IMR-90 (cell line): ENCODE results near the gene TTC1. TPM values are rescaled to one million over a fixed set of nuclear protein-coding genes. Genes with fewer than 3 reads are reported as not detected.

Source experiments
- ATAC-seq: fragments of 200-7000 bp; cut with Tn5 transposase; 2 replicates; pipeline ENCODE4 v1.9.1; 2020; ENCODE audit warnings: low read depth, mild to moderate bottlenecking, moderate library complexity
- BruUV-seq: library from RNA; stranded (reverse); fragments of 400-500 nt; replicated peaks from 2 replicates; lab custom pipeline; 2021; lab: Mats Ljungman, UMichigan
- CTCF ChIA-PET: fragments of 300-600 bp; formaldehyde crosslinking; extraction: SDS; loops from one replicate; lab custom pipeline; 2021; ENCODE audit warnings: antibody characterized with exemption; lab: Yijun Ruan, JAX
- POLR2A ChIA-PET: fragments of 300-600 bp; sonication (Branson Sonifier 250); formaldehyde crosslinking; loops from one replicate; lab custom pipeline; 2022; ENCODE audit warnings: antibody characterized with exemption; ENCODE audit not compliant: unreplicated experiment; lab: Charles Lee
- DNase-seq: peaks from one replicate; pipeline ENCODE4 v3.0.0; 2013
- H2AFZ ChIP-seq: replicated peaks from 2 replicates; pipeline ENCODE3; 2013; ENCODE audit warnings: low read length, mild to moderate bottlenecking; ENCODE audit not compliant: poor library complexity
- H2AK5ac ChIP-seq: 2 replicates; pipeline ENCODE4 v1.6.1; 2013; ENCODE audit warnings: low read depth, low read length, inconsistent platforms
- H2AK9ac ChIP-seq: replicated peaks from 2 replicates; pipeline ENCODE3; 2013; ENCODE audit warnings: mild to moderate bottlenecking, low read depth, low read length, moderate library complexity; ENCODE audit not compliant: poor library complexity
- H2BK120ac ChIP-seq: 2 replicates; pipeline ENCODE4 v1.6.1; 2013; ENCODE audit warnings: low read depth, low read length, inconsistent platforms
- H2BK15ac ChIP-seq: 3 replicates; pipeline ENCODE4 v1.6.1; 2013; ENCODE audit warnings: low read depth, low read length, inconsistent platforms
- H2BK20ac ChIP-seq: 2 replicates; pipeline ENCODE4 v1.6.1; 2013; ENCODE audit warnings: low read depth, mild to moderate bottlenecking, inconsistent platforms, low read length, moderate library complexity
- H2BK5ac ChIP-seq: 2 replicates; pipeline ENCODE4 v1.6.1; 2013; ENCODE audit warnings: mild to moderate bottlenecking, low read depth, low read length, inconsistent platforms; ENCODE audit not compliant: poor library complexity, severe bottlenecking
- H3K14ac ChIP-seq: replicated peaks from 2 replicates; pipeline ENCODE4 v1.6.1; 2013; ENCODE audit warnings: low read depth, low read length, inconsistent platforms
- H3K18ac ChIP-seq: 2 replicates; pipeline ENCODE4 v1.6.1; 2013; ENCODE audit warnings: low read depth, low read length, control low read depth
- H3K23ac ChIP-seq: 2 replicates; pipeline ENCODE4 v1.6.1; 2013; ENCODE audit warnings: low read depth, low read length, inconsistent platforms
- H3K27ac ChIP-seq: 2 replicates; pipeline ENCODE4 v1.5.1; 2013; ENCODE audit warnings: mild to moderate bottlenecking, control low read depth, low read length; ENCODE audit not compliant: insufficient read depth
- H3K27me3 ChIP-seq: 2 replicates; pipeline ENCODE4 v1.6.1; 2013; ENCODE audit warnings: low read length; ENCODE audit not compliant: control insufficient read depth, insufficient read depth
- H3K36me3 ChIP-seq: 2 replicates; pipeline ENCODE4 v1.6.1; 2013; ENCODE audit warnings: low read length, mixed read lengths; ENCODE audit not compliant: control insufficient read depth, insufficient read depth
- H3K4ac ChIP-seq: 2 replicates; pipeline ENCODE4 v1.6.1; 2013; ENCODE audit warnings: low read depth, low read length, inconsistent platforms
- H3K4me1 ChIP-seq: 2 replicates; pipeline ENCODE4 v1.6.1; 2013; ENCODE audit warnings: low read length, mixed read lengths; ENCODE audit not compliant: control insufficient read depth, insufficient read depth
- H3K4me2 ChIP-seq: 2 replicates; pipeline ENCODE4 v1.6.1; 2013; ENCODE audit warnings: low read depth, mild to moderate bottlenecking, control low read depth, low read length, moderate library complexity
- H3K4me3 ChIP-seq: 2 replicates; pipeline ENCODE4 v1.5.1; 2013; ENCODE audit warnings: low read depth, mild to moderate bottlenecking, control low read depth, low read length, moderate library complexity; ENCODE audit not compliant: insufficient read depth
- H3K56ac ChIP-seq: 2 replicates; pipeline ENCODE4 v1.6.1; 2013; ENCODE audit warnings: low read length, inconsistent platforms; ENCODE audit not compliant: insufficient read depth; ENCODE audit errors: extremely low read depth
- H3K79me1 ChIP-seq, 2 experiments: 2 replicates each; pipeline ENCODE4 v1.6.1; 2013; ENCODE audit warnings: low read length in 2 of 2, inconsistent platforms in 1 of 2, low read depth in 1 of 2
- H3K9ac ChIP-seq: 2 replicates; pipeline ENCODE4 v1.6.1; 2013; ENCODE audit warnings: low read depth, low read length, control low read depth
- H3K9me1 ChIP-seq: 2 replicates; pipeline ENCODE4 v1.6.1; 2013; ENCODE audit warnings: low read length, inconsistent platforms; ENCODE audit not compliant: insufficient read depth
- H3K9me3 ChIP-seq: 2 replicates; pipeline ENCODE4 v1.6.1; 2013; ENCODE audit warnings: low read length; ENCODE audit not compliant: control insufficient read depth, insufficient read depth
- H4K20me1 ChIP-seq: 2 replicates; pipeline ENCODE4 v1.6.1; 2013; ENCODE audit warnings: low read length, inconsistent platforms; ENCODE audit not compliant: insufficient read depth
- H4K5ac ChIP-seq: 2 replicates; pipeline ENCODE4 v1.6.1; 2013; ENCODE audit warnings: mild to moderate bottlenecking, low read depth, low read length, control low read depth
- H4K8ac ChIP-seq, 2 experiments: 2 replicates each; pipeline ENCODE4 v1.6.1; 2013; ENCODE audit warnings: low read depth in 2 of 2, low read length in 2 of 2, control low read depth in 1 of 2, inconsistent platforms in 1 of 2
- H4K91ac ChIP-seq: 2 replicates; pipeline ENCODE4 v1.6.1; 2013; ENCODE audit warnings: low read depth, low read length, inconsistent platforms; ENCODE audit not compliant: insufficient read depth
- BHLHE40 ChIP-seq: fragments of 150-350 bp; IDR thresholded peaks from 2 replicates; pipeline ENCODE4 v1.6.1; 2016; ENCODE audit warnings: mild to moderate bottlenecking, low read depth, low read length
- CEBPB ChIP-seq: IDR thresholded peaks from 2 replicates; pipeline ENCODE4 v1.6.1; 2012; ENCODE audit warnings: low read depth, low read length, improper control_type of control experiment
- CHD1 ChIP-seq: IDR thresholded peaks from 2 replicates; pipeline ENCODE4 v1.6.1; 2012; ENCODE audit warnings: low read depth, low read length, improper control_type of control experiment
- MAFK ChIP-seq: IDR thresholded peaks from 2 replicates; pipeline ENCODE4 v1.6.1; 2012; ENCODE audit warnings: low read depth, low read length, improper control_type of control experiment
- MAZ ChIP-seq: IDR thresholded peaks from 2 replicates; pipeline ENCODE4 v1.6.1; 2012; ENCODE audit warnings: low read depth, mild to moderate bottlenecking, low read length, improper control_type of control experiment, moderate library complexity, borderline replicate concordance
- MXI1 ChIP-seq: IDR thresholded peaks from 2 replicates; pipeline ENCODE4 v1.6.1; 2012; ENCODE audit warnings: low read depth, mild to moderate bottlenecking, low read length, moderate library complexity, borderline replicate concordance
- NFE2L2 ChIP-seq: fragments of 150-350 bp; IDR thresholded peaks from 2 replicates; pipeline ENCODE4 v1.6.1; 2016; ENCODE audit warnings: low read depth, mild to moderate bottlenecking, low read length
- POLR2A ChIP-seq: IDR thresholded peaks from 2 replicates; pipeline ENCODE4 v1.6.1; 2012; ENCODE audit warnings: mild to moderate bottlenecking, low read depth, low read length
- RAD21 ChIP-seq: IDR thresholded peaks from 2 replicates; pipeline ENCODE4 v1.6.1; 2012; ENCODE audit warnings: low read length, improper control_type of control experiment
- RCOR1 ChIP-seq: IDR thresholded peaks from 2 replicates; pipeline ENCODE4 v1.6.1; 2012; ENCODE audit warnings: mild to moderate bottlenecking, low read length, improper control_type of control experiment; ENCODE audit not compliant: insufficient replicate concordance
- RFX5 ChIP-seq: IDR thresholded peaks from 2 replicates; pipeline ENCODE4 v1.8.0; 2012; ENCODE audit warnings: low read depth, mild to moderate bottlenecking, low read length, moderate library complexity
- USF2 ChIP-seq: fragments of 150-350 bp; IDR thresholded peaks from 2 replicates; pipeline ENCODE4 v1.6.1; 2017; ENCODE audit warnings: mild to moderate bottlenecking, antibody characterized with exemption, low read length, low read depth
- WGBS, 2 experiments: methylation state at CpG; one replicate each; pipeline versions ENCODE4 v1.1.5 to v1.1.7; 2013; ENCODE audit warnings: missing lambda C conversion rate in 2 of 2; ENCODE audit not compliant: insufficient read length in 1 of 2; ENCODE audit errors: extremely low coverage in 2 of 2; 5-methylcytosine and 5-hydroxymethylcytosine counted together
- dilution Hi-C: fragments of 300-500 bp; cut with HindIII; formaldehyde crosslinking; loops from one replicate; pipeline ENCODE4 v1.14.3; 2018; ENCODE audit warnings: low sequenced_read_pairs; ENCODE audit not compliant: unreplicated experiment
- in situ Hi-C: fragments of 300-500 bp; cut with MboI; formaldehyde crosslinking; loops from 3 replicates; pipeline ENCODE4 v1.14.3; 2019; ENCODE audit warnings: low sequenced_read_pairs, inconsistent platforms, mixed read lengths
- intact Hi-C: fragments of 100-400 bp; cut with micrococcal nuclease; formaldehyde crosslinking; loops from 2 replicates; pipeline ENCODE4 v1.10.0; 2022
- polyA plus RNA-seq, 3 experiments: library from polyadenylated mRNA; depleted of rRNA; stranded (reverse); fragments of >200 nt; gene quantifications; 2 replicates each; pipeline ENCODE4 v1.2.3, GENCODE V29; 2012; ENCODE audit warnings: low replicate concordance in 1 of 3
- total RNA-seq: library from RNA; depleted of rRNA; stranded (reverse); fragments of >200 nt; gene quantifications from 2 replicates; pipeline ENCODE4 v1.2.3, GENCODE V29; 2012
- TF ChIP-seq, protein P1 (sequence below): conservative IDR thresholded peaks from 2 replicates; pipeline ENCODE4 v1.5.1; 2012; ENCODE audit warnings: mild to moderate bottlenecking, low read depth, low read length, improper control_type of control experiment
- TF ChIP-seq, protein P2 (sequence below): fragments of 150-350 bp; IDR thresholded peaks from 2 replicates; pipeline ENCODE4 v1.6.1; 2016; ENCODE audit warnings: low read depth, mild to moderate bottlenecking, low read length, moderate library complexity, borderline replicate concordance

TTC1 gene
- total and polyA plus RNA-seq, 2 of the 4 experiments (the other 2 are of a cell fraction) = 23.1 to 41.1 TPM

- no peak overlapping the region for H2AK9ac ChIP-seq
- H3K79me1 ChIP-seq = peaks cover 0 to 5% of the 10 kb centered on the region in 2 experiments; a peak in 2 of 4 replicates
- peak overlapping the region; percentile 71 to 80; a peak in 3 of 4 replicates for H4K8ac ChIP-seq
- H3K9me3 ChIP-seq = no peaks in the 10 kb centered on the region
- ChIA-PET CTCF (interaction anchor here (0.6 kb wide), 1 partner anchor 112 kb away, joined by 4 read pairs; no protein-coding TSS in a partner anchor), POLR2A (no interaction called here)
- no peak overlapping the region for H3K14ac ChIP-seq
- peaks cover 23% of the 10 kb centered on the region for H3K4me1 ChIP-seq
- in situ Hi-C loops = loop anchor here (25.0 kb wide), 1 partner anchor 810 kb away; no protein-coding TSS in a partner anchor
- peak overlapping the region; percentile 83 for H2BK5ac ChIP-seq
- peak overlapping the region; percentile 85; the same call in 1 of the 2 replicates for H2AK5ac ChIP-seq
- intact Hi-C loops = loop anchor here (10.0 kb wide), 3 partner anchors 207 to 807 kb away; partner anchors contain the start of gene RNF145
- H3K4ac ChIP-seq = peak overlapping the region; percentile 94
- H2AFZ ChIP-seq = peak overlapping the region; percentile 79
- H3K36me3 ChIP-seq = no peaks in the 10 kb centered on the region
- no peak overlapping the region for H3K4me3 ChIP-seq
- H3K9ac ChIP-seq = no peak overlapping the region
- H3K18ac ChIP-seq = peak overlapping the region; percentile 69
- no TSS peak for BruUV-seq
- H4K91ac ChIP-seq = peak overlapping the region; percentile 91; the same call in 1 of the 2 replicates
- peak overlapping the region; percentile 90; the same call in 1 of the 2 replicates for H4K5ac ChIP-seq
- no peak for DNase-seq
- H4K20me1 ChIP-seq = peaks cover 3% of the 10 kb centered on the region; the same call in 1 of the 2 replicates
- H3K27me3 ChIP-seq = no peaks in the 10 kb centered on the region
- peak overlapping the region; percentile 98 for H2BK20ac ChIP-seq
- dilution Hi-C loops = no loop called here
- peaks cover 21% of the 10 kb centered on the region for H3K9me1 ChIP-seq
- H3K56ac ChIP-seq = no peak overlapping the region
- no peak overlapping the region for H3K4me2 ChIP-seq
- peak overlapping the region; percentile 97 for H2BK120ac ChIP-seq
- 19% methylated on average over 45 of the region's 76 CpGs; no CpG with 5 or more reads in 1 of the 2 experiments for WGBS, 2 experiments
- H3K27ac ChIP-seq = peak overlapping the region; percentile 66; the same call in 1 of the 2 replicates
- TF ChIP-seq, protein P1, sequence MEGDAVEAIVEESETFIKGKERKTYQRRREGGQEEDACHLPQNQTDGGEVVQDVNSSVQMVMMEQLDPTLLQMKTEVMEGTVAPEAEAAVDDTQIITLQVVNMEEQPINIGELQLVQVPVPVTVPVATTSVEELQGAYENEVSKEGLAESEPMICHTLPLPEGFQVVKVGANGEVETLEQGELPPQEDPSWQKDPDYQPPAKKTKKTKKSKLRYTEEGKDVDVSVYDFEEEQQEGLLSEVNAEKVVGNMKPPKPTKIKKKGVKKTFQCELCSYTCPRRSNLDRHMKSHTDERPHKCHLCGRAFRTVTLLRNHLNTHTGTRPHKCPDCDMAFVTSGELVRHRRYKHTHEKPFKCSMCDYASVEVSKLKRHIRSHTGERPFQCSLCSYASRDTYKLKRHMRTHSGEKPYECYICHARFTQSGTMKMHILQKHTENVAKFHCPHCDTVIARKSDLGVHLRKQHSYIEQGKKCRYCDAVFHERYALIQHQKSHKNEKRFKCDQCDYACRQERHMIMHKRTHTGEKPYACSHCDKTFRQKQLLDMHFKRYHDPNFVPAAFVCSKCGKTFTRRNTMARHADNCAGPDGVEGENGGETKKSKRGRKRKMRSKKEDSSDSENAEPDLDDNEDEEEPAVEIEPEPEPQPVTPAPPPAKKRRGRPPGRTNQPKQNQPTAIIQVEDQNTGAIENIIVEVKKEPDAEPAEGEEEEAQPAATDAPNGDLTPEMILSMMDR = no peak
- TF ChIP-seq CHD1 = no peak
- TF ChIP-seq, protein P2, sequence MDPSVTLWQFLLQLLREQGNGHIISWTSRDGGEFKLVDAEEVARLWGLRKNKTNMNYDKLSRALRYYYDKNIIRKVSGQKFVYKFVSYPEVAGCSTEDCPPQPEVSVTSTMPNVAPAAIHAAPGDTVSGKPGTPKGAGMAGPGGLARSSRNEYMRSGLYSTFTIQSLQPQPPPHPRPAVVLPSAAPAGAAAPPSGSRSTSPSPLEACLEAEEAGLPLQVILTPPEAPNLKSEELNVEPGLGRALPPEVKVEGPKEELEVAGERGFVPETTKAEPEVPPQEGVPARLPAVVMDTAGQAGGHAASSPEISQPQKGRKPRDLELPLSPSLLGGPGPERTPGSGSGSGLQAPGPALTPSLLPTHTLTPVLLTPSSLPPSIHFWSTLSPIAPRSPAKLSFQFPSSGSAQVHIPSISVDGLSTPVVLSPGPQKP = no peak
- TF ChIP-seq POLR2A = no peak
- TF ChIP-seq RFX5 = no peak
- TF ChIP-seq MAZ = no peak
- no peak for TF ChIP-seq RCOR1
- TF ChIP-seq MXI1 = no peak
- no peak for TF ChIP-seq MAFK
- no peak for TF ChIP-seq NFE2L2
- no peak for TF ChIP-seq USF2
- TF ChIP-seq RAD21 = no peak
- TF ChIP-seq BHLHE40 = no peak
- no peak for TF ChIP-seq CEBPB
- ATAC-seq = no peak
- no peak overlapping the region for H3K23ac ChIP-seq
- peak overlapping the region; percentile 87; the same call in 2 of the 3 replicates for H2BK15ac ChIP-seq
Measured at GRCh38 chr5:159971931-159972461, 36.9 kb upstream of the TTC1 start.
